Subcutaneous abdominal adipose tissue (tissue), 5 donors: ENCODE measurements around the gene AJAP1.

Experiments used
- H3K27ac ChIP-seq: one replicate; pipeline ENCODE4 v1.7.0; 2013; ENCODE audit warnings: low read depth, mild to moderate bottlenecking, inconsistent platforms, low read length, moderate library complexity
- H3K27me3 ChIP-seq, 5 donors: one replicate each; pipeline ENCODE4 v1.7.0; 2013; ENCODE audit warnings: low read length in 5 of 5, inconsistent platforms in 1 of 5; ENCODE audit not compliant: control insufficient read depth in 5 of 5, insufficient read depth in 4 of 5
- H3K36me3 ChIP-seq, 5 donors: one replicate each; pipeline ENCODE4 v1.7.0; 2013; ENCODE audit warnings: low read length in 5 of 5; ENCODE audit not compliant: control insufficient read depth in 5 of 5, insufficient read depth in 5 of 5
- H3K4me1 ChIP-seq, 5 donors: one replicate each; pipeline ENCODE4 v1.7.0; 2013; ENCODE audit warnings: low read length in 5 of 5, mild to moderate bottlenecking in 3 of 5, moderate library complexity in 1 of 5; ENCODE audit not compliant: control insufficient read depth in 5 of 5, insufficient read depth in 5 of 5
- H3K4me3 ChIP-seq, 5 donors: one replicate each; pipeline ENCODE4 v1.7.0; 2013; ENCODE audit warnings: low read length in 5 of 5, low read depth in 1 of 5
- H3K9ac ChIP-seq, 5 donors: one replicate each; pipeline ENCODE4 v1.7.0; 2013; ENCODE audit warnings: low read length in 5 of 5, mild to moderate bottlenecking in 4 of 5, moderate library complexity in 3 of 5
- H3K9me3 ChIP-seq, 5 donors: one replicate each; pipeline ENCODE4 v1.7.0; 2013; ENCODE audit warnings: low read length in 5 of 5; ENCODE audit not compliant: control insufficient read depth in 5 of 5
- donor health status: healthy.
- donor health status: healthy.
- donor health status: healthy.
- donor health status: healthy.
- donor health status: healthy.

AJAP1 gene

DNA sequence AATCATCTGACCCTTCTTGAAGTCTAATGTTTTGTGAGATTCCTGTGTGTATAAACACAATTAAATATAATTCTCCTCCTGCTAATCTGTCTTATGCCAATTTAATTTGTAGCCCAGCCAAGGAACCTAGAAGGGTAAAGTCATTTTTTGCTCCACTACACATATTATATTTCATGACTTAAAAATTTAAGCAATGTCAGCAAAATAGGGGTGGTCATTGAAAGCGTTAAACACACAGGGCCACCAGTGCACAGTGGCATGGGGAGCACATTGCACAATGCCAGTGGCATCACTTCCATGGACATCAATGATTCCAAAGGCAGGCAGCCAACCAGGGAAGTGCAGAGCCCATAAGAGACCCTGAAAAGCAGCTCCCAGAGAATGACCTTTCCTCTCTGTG lies 166.1 kb downstream of the AJAP1 start:
- Histone ChIP-seq H3K27ac (no peak overlapping the region), H3K36me3 (no peaks in the 10 kb centered on the region), H3K4me3 (no peak overlapping the region), H3K9me3 (peaks cover 3 to 17% (median 6%) of the 10 kb centered on the region in 5 donors), H3K9ac (no peak overlapping the region), H3K27me3 (peaks cover 0 to 4% (median 0%) of the 10 kb centered on the region in 5 donors), H3K4me1 (no peaks in the 10 kb centered on the region)

DNA sequence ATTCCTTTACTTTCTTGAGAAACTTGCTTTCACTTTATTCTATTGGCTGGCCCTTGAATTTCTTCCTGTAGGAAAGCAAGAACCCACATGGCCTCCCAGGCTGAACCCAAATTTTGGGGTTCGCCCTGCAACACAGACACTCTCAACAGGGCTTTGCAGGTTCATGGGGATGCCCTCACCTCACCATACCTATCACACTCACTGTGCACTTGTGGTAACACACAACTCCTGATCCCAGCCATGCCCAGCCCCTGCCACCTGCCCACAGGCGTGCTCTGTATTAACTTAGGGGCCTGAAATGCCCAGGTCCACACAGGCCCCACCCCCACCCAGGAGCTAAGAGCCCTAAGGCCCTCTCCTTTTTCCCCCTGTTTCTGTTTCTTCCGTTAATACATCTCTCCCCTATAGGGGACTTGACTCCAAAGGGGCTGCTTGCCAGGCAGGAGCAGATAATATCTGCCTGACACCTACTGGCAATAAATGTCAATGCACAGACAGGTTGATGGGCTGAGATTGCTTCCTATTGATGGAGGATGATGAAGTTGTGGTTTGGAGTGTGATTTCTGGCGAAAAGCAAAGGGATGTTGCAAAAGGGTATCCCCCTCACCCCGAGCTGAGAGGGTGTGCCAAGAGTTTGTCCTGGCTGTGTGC lies 171.5 kb downstream of the AJAP1 start:
- no peaks in the 10 kb centered on the region for H3K36me3 ChIP-seq
- H3K27ac ChIP-seq = no peak overlapping the region
- H3K27me3 ChIP-seq = peaks cover 5 to 13% (median 8%) of the 10 kb centered on the region in 5 donors
- H3K9ac ChIP-seq = no peak overlapping the region
- H3K9me3 ChIP-seq = peaks cover 0 to 10% (median 0%) of the 10 kb centered on the region in 5 donors
- H3K4me1 ChIP-seq = no peaks in the 10 kb centered on the region
- H3K4me3 ChIP-seq = no peak overlapping the region

DNA sequence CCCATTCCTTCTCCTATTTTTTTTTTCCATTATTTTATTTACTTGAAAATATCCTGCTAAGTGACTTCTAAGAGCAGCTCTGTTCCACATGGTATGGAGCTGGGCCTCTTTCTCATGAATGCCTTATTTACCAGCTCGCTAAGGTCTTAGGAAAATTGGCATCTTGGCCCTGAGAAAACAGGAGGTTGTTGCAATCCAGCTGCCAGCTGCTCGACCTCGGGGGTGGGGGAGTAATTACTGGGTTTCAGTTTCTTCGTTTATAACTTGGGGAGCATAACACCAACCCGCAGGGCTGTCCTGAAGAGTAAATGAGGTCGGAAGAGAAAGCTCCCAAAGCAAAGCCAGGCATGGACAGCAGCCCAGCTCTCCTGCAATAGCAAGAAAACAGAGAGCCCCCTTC lies 176.3 kb downstream of the AJAP1 start:
- no peak overlapping the region for H3K4me3 ChIP-seq
- H3K9ac ChIP-seq = no peak overlapping the region
- H3K36me3 ChIP-seq = no peaks in the 10 kb centered on the region
- no peaks in the 10 kb centered on the region for H3K9me3 ChIP-seq
- H3K4me1 ChIP-seq = no peaks in the 10 kb centered on the region
- H3K27ac ChIP-seq = no peak overlapping the region
- peaks cover 7 to 12% (median 10%) of the 10 kb centered on the region in 5 donors for H3K27me3 ChIP-seq

DNA sequence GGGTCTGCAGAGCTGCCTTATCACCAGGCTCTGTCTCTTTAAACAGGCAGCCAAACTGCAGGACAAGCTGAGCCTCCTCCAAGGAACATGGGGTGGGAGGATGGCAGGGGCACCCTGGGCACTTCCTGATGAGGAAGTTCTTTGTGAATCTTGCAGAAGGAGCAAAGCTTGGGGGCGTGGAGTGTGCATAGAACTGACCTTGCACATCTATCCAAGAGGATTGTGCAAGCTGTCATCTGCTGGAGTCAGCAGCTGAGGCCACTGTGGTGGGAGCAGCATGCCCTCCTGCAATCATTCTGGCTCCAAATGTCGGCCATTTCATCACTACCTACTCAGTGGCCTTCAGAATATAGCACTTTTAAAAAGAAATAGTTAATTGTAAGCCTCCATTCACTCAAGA lies 182.2 kb downstream of the AJAP1 start:
- Histone ChIP-seq H3K27me3 (peaks cover 0 to 10% (median 3%) of the 10 kb centered on the region in 5 donors), H3K4me1 (no peaks in the 10 kb centered on the region), H3K36me3 (no peaks in the 10 kb centered on the region), H3K4me3 (no peak overlapping the region), H3K9me3 (peaks cover 0 to 3% (median 0%) of the 10 kb centered on the region in 5 donors), H3K9ac (no peak overlapping the region), H3K27ac (no peak overlapping the region)

DNA sequence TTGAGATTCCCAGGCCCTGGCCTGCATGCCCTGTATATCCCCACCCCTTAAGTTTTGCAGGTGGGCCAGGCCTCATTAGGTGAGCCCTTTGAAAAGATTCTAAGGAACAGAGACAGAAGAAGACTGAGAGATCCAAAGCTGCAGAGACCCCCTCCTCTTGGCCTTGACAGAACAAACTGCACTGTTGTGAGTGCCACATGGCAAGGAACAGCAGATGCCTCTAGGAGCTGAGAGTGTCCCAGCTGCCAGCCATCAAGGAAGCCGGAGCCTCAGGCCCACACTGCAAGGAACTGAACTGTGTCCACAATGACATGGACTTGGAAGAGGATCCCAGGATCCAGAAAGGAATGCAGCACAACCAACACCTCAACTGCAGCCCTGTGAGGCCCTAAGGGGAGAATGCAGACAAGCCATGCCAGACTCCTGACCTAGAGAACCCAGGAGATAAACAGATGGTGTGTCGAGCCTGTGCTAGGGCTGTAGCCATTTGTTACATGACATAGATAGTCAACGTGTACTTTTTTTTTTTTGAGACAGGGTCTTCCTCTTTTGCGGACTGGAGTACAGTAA lies 182.7 kb downstream of the AJAP1 start:
- H3K36me3 ChIP-seq = no peaks in the 10 kb centered on the region
- H3K27ac ChIP-seq = no peak overlapping the region
- peaks cover 0 to 8% (median 3%) of the 10 kb centered on the region in 5 donors for H3K27me3 ChIP-seq
- H3K9me3 ChIP-seq = peaks cover 0 to 3% (median 0%) of the 10 kb centered on the region in 5 donors
- H3K9ac ChIP-seq = no peak overlapping the region
- H3K4me3 ChIP-seq = no peak overlapping the region
- H3K4me1 ChIP-seq = no peaks in the 10 kb centered on the region

DNA sequence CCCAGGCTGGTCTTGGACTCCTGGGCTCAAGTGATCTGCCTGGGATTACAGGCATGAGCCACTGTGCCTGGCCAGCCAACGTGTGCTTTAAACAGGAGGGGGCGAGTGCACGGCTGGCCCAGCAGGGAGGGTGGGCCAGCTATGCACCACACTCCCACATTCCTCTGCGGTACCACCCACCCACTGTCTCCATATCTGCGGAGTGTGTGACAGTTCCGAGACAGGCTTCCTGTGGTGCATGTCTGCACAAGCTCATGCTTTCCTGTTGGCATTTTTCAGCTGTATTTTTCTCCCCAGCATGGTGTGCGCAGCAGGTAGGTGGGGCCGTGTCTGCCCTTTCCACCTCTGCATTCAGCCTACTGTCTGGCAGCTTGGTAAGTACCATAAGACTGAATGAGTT lies 183.3 kb downstream of the AJAP1 start:
- Histone ChIP-seq H3K9ac (no peak overlapping the region), H3K36me3 (no peaks in the 10 kb centered on the region), H3K9me3 (peaks cover 0 to 3% (median 0%) of the 10 kb centered on the region in 5 donors), H3K27me3 (peaks cover 0 to 8% (median 3%) of the 10 kb centered on the region in 5 donors), H3K4me1 (no peaks in the 10 kb centered on the region), H3K27ac (no peak overlapping the region), H3K4me3 (no peak overlapping the region)

DNA sequence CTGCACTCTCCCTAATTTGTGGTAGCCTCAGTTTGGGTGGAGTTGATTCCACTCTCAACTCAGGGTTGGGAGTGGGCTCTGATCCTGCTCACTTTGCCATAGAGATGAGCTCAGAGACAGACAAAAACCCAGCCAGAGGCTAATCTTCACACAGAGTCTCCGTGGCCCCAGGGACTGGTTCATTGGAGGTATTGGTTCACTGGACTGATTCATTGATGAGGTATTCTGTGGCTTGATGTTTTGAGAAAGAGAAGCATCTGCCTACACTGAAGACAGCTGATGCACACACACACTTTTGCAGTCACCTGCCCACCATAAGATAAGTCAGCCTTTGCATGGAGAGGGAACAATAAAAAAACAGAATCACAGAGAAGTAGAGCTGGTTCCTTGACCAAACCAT lies 183.8 kb downstream of the AJAP1 start:
- H3K27me3 ChIP-seq = peaks cover 0 to 8% (median 3%) of the 10 kb centered on the region in 5 donors
- peaks cover 0 to 3% (median 0%) of the 10 kb centered on the region in 5 donors for H3K9me3 ChIP-seq
- no peak overlapping the region for H3K9ac ChIP-seq
- no peaks in the 10 kb centered on the region for H3K4me1 ChIP-seq
- H3K36me3 ChIP-seq = no peaks in the 10 kb centered on the region
- H3K4me3 ChIP-seq = no peak overlapping the region
- H3K27ac ChIP-seq = no peak overlapping the region
